Endothelial cell of umbilical vein (primary cell): ENCODE results near the gene SAPCD2.
"Not testable (repeated sequence)": the region's sequence is repeated elsewhere in the genome, so short reads cannot be mapped to it uniquely, and the experiment has no call there.

Experiments
- CTCF ChIP-seq, 2 donors: IDR thresholded peaks; 1 replicate in 1 of 2; 2 replicates in 1 of 2; pipeline ENCODE4 v1.5.1; 2011; ENCODE audit warnings: low read length in 2 of 2, mild to moderate bottlenecking in 2 of 2, moderate library complexity in 2 of 2, control low read depth in 1 of 2, inconsistent platforms in 1 of 2, low read depth in 1 of 2; ENCODE audit not compliant: insufficient read depth in 1 of 2; ENCODE audit errors: extremely low read depth in 1 of 2
- EZH2 ChIP-seq: IDR thresholded peaks from 2 replicates; pipeline ENCODE4 v1.6.1; 2012; ENCODE audit warnings: borderline replicate concordance, low read depth, mild to moderate bottlenecking, moderate library complexity, low read length, inconsistent platforms; ENCODE audit not compliant: severe bottlenecking
- FOS ChIP-seq: IDR thresholded peaks from 2 replicates; pipeline ENCODE4 v1.6.1; 2011; ENCODE audit warnings: mild to moderate bottlenecking, low read length, moderate library complexity, borderline replicate concordance; ENCODE audit not compliant: insufficient read depth
- POLR2A ChIP-seq: IDR thresholded peaks from 2 replicates; pipeline ENCODE4 v1.6.1; 2012; ENCODE audit warnings: low read depth, mild to moderate bottlenecking, control low read depth, low read length
- POLR2AphosphoS5 ChIP-seq: IDR thresholded peaks from 2 replicates; pipeline ENCODE4 v1.6.1; 2012; ENCODE audit warnings: low read depth, mild to moderate bottlenecking, control low read depth, low read length, moderate library complexity; ENCODE audit not compliant: insufficient read depth

GRCh38 chr9:137033481-137033880 lies 36.9 kb downstream of the SAPCD2 start:
- TF ChIP-seq CTCF (IDR thresholded peaks at IDR 0.05; ENCODE audit: extremely low read depth in 1 of 2, insufficient read depth in 1 of 2, low read depth in 1 of 2, low read length in 2 of 2); EZH2; FOS; POLR2A; POLR2AphosphoS5: not testable (repeated sequence)
